Sigmoid colon (tissue), 4 donors: ENCODE measurements around the gene TRIM69.

Experiments used
- CTCF ChIP-seq, 4 experiments: fragments of 450-650 bp in 3 of 4; fragments of 200-600 bp in 1 of 4; IDR thresholded peaks; one replicate each; pipeline ENCODE4 v1.5.1; 2016 to 2019; ENCODE audit warnings: antibody characterized with exemption in 4 of 4, mild to moderate bottlenecking in 3 of 4, moderate library complexity in 2 of 4
- EP300 ChIP-seq, 4 donors: sonication (generic); formaldehyde crosslinking; IDR thresholded peaks; one replicate each; pipeline ENCODE4 v1.6.1; 2017; ENCODE audit warnings: antibody characterized with exemption in 4 of 4
- POLR2A ChIP-seq, 2 donors: fragments of 450-650 bp; IDR thresholded peaks; one replicate each; pipeline ENCODE4 v1.6.1; 2016; ENCODE audit warnings: antibody characterized with exemption in 2 of 2, mild to moderate bottlenecking in 2 of 2, moderate library complexity in 2 of 2
- POLR2AphosphoS5 ChIP-seq, 4 donors: sonication (generic); formaldehyde crosslinking; IDR thresholded peaks; one replicate each; pipeline ENCODE4 v1.6.1; 2017; ENCODE audit warnings: antibody characterized with exemption in 4 of 4

- TF ChIP-seq CTCF (IDR thresholded peaks at IDR 0.05): peak in 1 of 4 experiments; percentile 9
- no peak for TF ChIP-seq POLR2AphosphoS5 (IDR thresholded peaks at IDR 0.05)
- no peak for TF ChIP-seq POLR2A (IDR thresholded peaks at IDR 0.05)
- TF ChIP-seq EP300 (IDR thresholded peaks at IDR 0.05): no peak
Observed at GRCh38 chr15:44713006-44713966, 23.0 kb upstream of the TRIM69 start.
